Fibroblast of villous mesenchyme (primary cell): ENCODE data around the gene DBF4B. TPM values are rescaled to one million over a fixed set of nuclear protein-coding genes. Genes with fewer than 3 reads are reported as not detected.
"Not testable (repeated sequence)": the region's sequence is repeated elsewhere in the genome, so short reads cannot be mapped to it uniquely, and the experiment has no call there.

ENCODE experiments used
- DNase-seq: peaks from one replicate; pipeline ENCODE4 v3.0.0-alpha.2; 2010; ENCODE audit warnings: low read depth
- H3K4me3 ChIP-seq: 2 replicates; pipeline ENCODE4 v1.5.1; 2011; ENCODE audit warnings: low read depth, mild to moderate bottlenecking, low read length
- total RNA-seq: library from RNA; depleted of rRNA; stranded (reverse); fragments of >200 nt; gene quantifications from 2 replicates; pipeline ENCODE4 v1.2.3, GENCODE V29; 2012
- TF ChIP-seq, protein P1 (sequence below): IDR thresholded peaks from 2 replicates; pipeline ENCODE4 v1.5.1; 2012; ENCODE audit warnings: low read depth, mild to moderate bottlenecking, low read length; ENCODE audit not compliant: insufficient read depth

The DBF4B gene
- total RNA-seq, 1 donor: 7.8 TPM

GRCh38 chr17:44673893-44674292 lies 34.6 kb upstream of the DBF4B start:
- DNase-seq: peak; percentile 80
- TF ChIP-seq, protein P1, sequence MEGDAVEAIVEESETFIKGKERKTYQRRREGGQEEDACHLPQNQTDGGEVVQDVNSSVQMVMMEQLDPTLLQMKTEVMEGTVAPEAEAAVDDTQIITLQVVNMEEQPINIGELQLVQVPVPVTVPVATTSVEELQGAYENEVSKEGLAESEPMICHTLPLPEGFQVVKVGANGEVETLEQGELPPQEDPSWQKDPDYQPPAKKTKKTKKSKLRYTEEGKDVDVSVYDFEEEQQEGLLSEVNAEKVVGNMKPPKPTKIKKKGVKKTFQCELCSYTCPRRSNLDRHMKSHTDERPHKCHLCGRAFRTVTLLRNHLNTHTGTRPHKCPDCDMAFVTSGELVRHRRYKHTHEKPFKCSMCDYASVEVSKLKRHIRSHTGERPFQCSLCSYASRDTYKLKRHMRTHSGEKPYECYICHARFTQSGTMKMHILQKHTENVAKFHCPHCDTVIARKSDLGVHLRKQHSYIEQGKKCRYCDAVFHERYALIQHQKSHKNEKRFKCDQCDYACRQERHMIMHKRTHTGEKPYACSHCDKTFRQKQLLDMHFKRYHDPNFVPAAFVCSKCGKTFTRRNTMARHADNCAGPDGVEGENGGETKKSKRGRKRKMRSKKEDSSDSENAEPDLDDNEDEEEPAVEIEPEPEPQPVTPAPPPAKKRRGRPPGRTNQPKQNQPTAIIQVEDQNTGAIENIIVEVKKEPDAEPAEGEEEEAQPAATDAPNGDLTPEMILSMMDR: no peak

DNA sequence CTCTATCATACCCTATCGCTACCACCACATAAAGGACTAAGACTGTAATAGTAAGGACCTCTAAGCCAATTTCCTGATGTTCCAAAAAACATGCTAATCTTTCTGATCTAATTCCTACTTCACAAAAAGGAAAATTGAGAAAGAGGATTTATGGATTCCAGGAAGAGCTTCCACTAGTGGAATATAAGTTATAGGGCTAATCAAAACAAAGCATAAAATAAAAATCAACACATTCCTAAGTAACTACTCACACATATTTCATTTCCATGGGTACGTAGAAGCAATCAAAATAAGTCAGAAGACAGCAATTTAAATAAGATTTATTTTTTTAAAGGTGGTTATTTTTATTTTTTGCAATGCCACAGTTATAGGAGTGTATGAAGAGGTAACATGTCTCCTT lies 31.3 kb upstream of the DBF4B start:
- TF ChIP-seq, protein P1: no peak
- no peak overlapping the region for H3K4me3 ChIP-seq
- DNase-seq: peak; percentile 78

More at GRCh38 chr17:44673893-44674292, 34.6 kb upstream of the DBF4B start:
- H3K4me3 ChIP-seq: no peak overlapping the region

DNA sequence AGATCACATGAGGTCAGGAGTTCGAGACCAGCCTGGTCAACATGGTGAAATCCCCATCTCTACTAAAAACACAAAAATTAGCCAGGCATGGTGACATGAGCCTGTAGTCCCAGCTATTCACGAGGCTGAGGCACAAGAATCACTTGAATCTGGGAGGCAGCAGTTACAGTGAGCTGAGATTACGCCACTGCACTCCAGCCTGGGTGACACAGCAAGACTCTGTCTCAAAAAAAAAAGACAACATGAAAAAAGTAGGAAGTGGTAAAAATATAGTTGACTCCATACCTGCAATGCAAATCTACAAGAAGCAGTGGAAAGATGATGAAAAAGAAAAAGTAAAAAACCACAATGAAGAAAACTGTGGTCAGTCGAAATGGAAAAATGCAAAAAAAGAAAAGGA lies 25.2 kb upstream of the DBF4B start:
- not testable (repeated sequence) for H3K4me3 ChIP-seq, DNase-seq

GRCh38 chr17:44687756-44688155 lies 20.7 kb upstream of the DBF4B start:
- no peak for DNase-seq
- no peak overlapping the region for H3K4me3 ChIP-seq
- TF ChIP-seq, protein P1: no peak

GRCh38 chr17:44688200-44688599 lies 20.3 kb upstream of the DBF4B start:
- no peak overlapping the region for H3K4me3 ChIP-seq
- TF ChIP-seq, protein P1: no peak
- no peak for DNase-seq

GRCh38 chr17:44688675-44689476 lies 19.6 kb upstream of the DBF4B start:
- DNase-seq: peak; percentile 4
- TF ChIP-seq, protein P1: no peak
- H3K4me3 ChIP-seq: peak overlapping the region; percentile 100

- H3K4me3 ChIP-seq: peak within 1 kb of the TSS; percentile 100
- TF ChIP-seq, protein P1: no peak
- peak; percentile 98 for DNase-seq
Measured at GRCh38 chr17:44689477-44690217, 18.8 kb upstream of the DBF4B start, which contains the start of gene CCDC43. TSS of gene CCDC43 (minus strand) at chr17:44689776. CDS start at chr17:44689753, 23 bp downstream.
